Measurements from ENCODE around the gene GPR68.

DNA sequence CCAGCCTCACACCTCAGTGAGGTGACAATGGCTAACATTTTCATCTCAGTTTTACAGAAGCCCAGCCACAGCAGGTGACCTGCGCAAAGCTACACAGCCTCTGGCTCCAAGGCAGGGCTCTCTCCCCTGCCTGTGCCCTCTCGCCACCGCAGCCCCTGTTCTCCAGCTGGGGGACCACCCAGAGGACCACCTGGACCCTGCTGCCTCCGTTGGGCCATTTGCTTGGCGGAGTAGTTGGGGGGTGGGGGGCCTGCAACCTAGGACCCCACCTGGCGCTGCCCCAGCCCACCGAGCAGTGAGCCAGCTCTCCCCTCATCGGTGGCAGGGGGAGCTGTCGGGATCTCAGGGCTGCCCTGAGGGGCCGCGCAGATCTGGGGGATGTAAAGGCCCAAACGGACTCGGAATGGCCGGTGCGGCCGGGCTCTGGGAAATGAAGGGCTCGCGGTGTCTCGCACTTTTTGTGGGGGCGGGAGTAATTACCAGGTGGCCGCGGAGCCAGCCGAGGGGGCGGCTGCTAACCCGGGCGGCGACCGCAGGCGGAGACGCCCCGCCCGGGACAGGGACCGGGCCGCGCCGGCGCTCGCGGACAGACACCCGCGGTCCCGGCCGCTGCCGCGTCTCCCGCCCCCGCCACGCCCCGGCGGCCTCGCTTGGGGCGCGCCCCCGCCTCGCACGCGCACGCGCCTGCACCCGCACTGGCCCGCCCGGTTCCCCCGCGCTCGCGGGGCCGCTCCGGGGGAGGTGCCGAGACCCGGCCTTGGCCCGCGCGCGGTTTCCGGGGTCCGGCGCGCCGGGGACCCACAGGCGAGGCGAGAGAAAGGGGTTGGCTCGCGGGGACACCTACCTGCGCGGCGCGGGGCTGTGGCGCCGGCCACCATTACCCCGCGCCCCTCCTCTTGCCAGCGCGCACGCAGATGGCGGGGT lies 8.6 kb upstream of the GPR68 start:
- TF ChIP-seq, protein P1, sequence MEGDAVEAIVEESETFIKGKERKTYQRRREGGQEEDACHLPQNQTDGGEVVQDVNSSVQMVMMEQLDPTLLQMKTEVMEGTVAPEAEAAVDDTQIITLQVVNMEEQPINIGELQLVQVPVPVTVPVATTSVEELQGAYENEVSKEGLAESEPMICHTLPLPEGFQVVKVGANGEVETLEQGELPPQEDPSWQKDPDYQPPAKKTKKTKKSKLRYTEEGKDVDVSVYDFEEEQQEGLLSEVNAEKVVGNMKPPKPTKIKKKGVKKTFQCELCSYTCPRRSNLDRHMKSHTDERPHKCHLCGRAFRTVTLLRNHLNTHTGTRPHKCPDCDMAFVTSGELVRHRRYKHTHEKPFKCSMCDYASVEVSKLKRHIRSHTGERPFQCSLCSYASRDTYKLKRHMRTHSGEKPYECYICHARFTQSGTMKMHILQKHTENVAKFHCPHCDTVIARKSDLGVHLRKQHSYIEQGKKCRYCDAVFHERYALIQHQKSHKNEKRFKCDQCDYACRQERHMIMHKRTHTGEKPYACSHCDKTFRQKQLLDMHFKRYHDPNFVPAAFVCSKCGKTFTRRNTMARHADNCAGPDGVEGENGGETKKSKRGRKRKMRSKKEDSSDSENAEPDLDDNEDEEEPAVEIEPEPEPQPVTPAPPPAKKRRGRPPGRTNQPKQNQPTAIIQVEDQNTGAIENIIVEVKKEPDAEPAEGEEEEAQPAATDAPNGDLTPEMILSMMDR (IDR thresholded peaks at IDR 0.05): no peak
- TF ChIP-seq, protein P2, sequence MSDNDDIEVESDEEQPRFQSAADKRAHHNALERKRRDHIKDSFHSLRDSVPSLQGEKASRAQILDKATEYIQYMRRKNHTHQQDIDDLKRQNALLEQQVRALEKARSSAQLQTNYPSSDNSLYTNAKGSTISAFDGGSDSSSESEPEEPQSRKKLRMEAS (IDR thresholded peaks at IDR 0.05): no peak
- TF ChIP-seq POLR2AphosphoS2 (conservative IDR thresholded peaks at IDR 0.05; ENCODE audit: low read length) (no peak), KDM1A (IDR thresholded peaks at IDR 0.05; ENCODE audit: low read depth) (no peak), EP300 (IDR thresholded peaks at IDR 0.05) (no peak), CBX2 (IDR thresholded peaks at IDR 0.05; ENCODE audit: borderline replicate concordance, low read depth) (no peak), POLR2A (IDR thresholded peaks at IDR 0.05; ENCODE audit: low read length) (peak; percentile 8; the same call in 1 of the 2 replicates), RARB (CRISPR knock-in tag; IDR thresholded peaks at IDR 0.05) (no peak), ESRRA (IDR thresholded peaks at IDR 0.05; ENCODE audit: borderline replicate concordance, low read length) (no peak), HDAC2 (IDR thresholded peaks at IDR 0.05) (no peak), NFE2L2 (conservative IDR thresholded peaks at IDR 0.05; ENCODE audit: low read length) (no peak)
- TF ChIP-seq, protein P3, sequence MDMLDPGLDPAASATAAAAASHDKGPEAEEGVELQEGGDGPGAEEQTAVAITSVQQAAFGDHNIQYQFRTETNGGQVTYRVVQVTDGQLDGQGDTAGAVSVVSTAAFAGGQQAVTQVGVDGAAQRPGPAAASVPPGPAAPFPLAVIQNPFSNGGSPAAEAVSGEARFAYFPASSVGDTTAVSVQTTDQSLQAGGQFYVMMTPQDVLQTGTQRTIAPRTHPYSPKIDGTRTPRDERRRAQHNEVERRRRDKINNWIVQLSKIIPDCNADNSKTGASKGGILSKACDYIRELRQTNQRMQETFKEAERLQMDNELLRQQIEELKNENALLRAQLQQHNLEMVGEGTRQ (IDR thresholded peaks at IDR 0.05): no peak
